ENCODE data around the gene CLEC17A. TPM values are rescaled to one million over a fixed set of nuclear protein-coding genes. Genes with fewer than 3 reads are reported as not detected.

The CLEC17A gene
- total RNA-seq, 2 donors from 2014 or later: 0.14 to 1.0 TPM

DNA sequence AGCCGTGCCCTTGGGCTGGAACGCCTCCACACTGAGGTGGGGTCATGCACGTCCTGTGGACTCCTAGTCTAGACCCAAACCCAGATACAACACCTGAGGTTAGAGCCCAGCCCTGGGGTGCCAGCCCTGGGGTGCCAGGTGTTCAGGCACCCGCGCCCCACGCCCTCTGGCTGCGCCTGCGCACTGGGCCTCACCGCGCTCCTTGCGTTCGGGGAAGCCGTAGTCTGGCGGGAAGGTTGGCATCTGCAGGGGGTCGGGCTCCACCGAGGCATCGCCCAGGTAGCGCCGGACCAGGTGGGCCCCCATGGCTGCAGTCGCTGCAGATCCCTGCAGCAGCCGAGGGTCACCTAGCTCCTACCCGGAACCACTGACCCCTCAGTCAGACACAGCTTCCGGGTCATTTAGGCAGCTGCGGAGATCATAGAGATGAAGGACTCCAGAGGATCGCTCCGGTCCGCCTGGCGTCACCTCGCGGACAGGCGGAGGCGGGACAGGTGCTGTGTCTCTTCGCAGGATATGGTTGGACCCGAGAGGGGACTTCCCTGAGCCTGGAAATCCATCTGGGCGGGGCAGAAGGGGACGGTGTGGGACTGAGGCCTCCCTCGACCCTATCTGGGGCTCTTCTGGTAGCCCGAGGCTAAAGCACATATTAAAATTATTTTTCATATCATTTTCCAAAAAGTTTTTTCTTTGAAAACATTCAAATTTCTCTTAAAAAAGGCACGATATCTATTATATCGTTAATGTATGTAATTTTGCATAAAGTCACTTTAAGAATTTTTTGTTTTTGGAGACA is 11.0 kb upstream of the CLEC17A start, which contains the start of gene NDUFB7:
Gene NDUFB7, minus strand, starts transcription at position 372 of the 796 bp plus-strand sequence. Its CDS starts 66 bp downstream, at position 306.
- TF ChIP-seq, protein P1, sequence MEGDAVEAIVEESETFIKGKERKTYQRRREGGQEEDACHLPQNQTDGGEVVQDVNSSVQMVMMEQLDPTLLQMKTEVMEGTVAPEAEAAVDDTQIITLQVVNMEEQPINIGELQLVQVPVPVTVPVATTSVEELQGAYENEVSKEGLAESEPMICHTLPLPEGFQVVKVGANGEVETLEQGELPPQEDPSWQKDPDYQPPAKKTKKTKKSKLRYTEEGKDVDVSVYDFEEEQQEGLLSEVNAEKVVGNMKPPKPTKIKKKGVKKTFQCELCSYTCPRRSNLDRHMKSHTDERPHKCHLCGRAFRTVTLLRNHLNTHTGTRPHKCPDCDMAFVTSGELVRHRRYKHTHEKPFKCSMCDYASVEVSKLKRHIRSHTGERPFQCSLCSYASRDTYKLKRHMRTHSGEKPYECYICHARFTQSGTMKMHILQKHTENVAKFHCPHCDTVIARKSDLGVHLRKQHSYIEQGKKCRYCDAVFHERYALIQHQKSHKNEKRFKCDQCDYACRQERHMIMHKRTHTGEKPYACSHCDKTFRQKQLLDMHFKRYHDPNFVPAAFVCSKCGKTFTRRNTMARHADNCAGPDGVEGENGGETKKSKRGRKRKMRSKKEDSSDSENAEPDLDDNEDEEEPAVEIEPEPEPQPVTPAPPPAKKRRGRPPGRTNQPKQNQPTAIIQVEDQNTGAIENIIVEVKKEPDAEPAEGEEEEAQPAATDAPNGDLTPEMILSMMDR (IDR thresholded peaks at IDR 0.05): peak; percentile 62 to 90 (median 85)
- TF ChIP-seq POLR2AphosphoS5 (IDR thresholded peaks at IDR 0.05) (peak; percentile 98), POLR2A (IDR thresholded peaks at IDR 0.05) (peak; percentile 18)
- no peaks in the 10 kb centered on the region for H3K4me1 ChIP-seq (replicated peaks)
- peak within 1 kb of the TSS; percentile 54 to 82 for H3K27ac ChIP-seq
- no peaks in the 10 kb centered on the region for H3K9me3 ChIP-seq
- DNase-seq (ENCODE audit: low spot score): peak; percentile 89
- H3K27me3 ChIP-seq (replicated peaks; ENCODE audit: insufficient read depth): no peaks in the 10 kb centered on the region
- no peaks in the 10 kb centered on the region for H3K36me3 ChIP-seq
- intact Hi-C loops (cut with DNase I): loop anchor here (10.0 kb wide), 1 partner anchor 313 kb away; the partner anchor contains the start of gene OR7A17
- WGBS: 2% methylated on average over 34 of the region's 40 CpGs
- H3K4me3 ChIP-seq: peak within 1 kb of the TSS; percentile 68 to 99

DNA sequence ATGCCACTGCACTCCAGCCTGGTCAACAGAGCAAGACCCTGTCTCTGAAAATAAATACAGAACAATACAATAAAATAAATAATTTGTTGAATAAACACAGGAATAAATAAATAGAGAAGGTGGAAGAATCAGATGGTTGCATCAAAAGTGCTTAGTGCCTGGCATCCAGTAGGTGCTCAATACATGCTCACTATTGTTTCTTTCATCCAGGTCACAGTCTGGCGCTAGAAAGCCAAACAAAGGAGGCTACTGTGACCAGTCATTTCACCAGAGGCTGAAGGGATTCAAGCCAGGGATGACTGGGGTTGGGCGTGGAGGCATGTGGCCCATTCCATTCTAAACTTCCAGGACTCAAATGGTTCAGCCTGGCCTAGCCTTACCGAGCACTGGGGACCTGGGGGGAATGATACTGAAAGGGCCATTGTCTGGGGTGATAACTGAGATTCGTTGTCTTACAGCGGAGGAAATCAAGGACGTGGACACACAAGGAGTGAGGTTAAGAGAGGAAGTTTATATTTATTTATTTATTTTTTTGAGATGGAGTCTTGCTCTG is 7.4 kb upstream of the CLEC17A start:
- Histone ChIP-seq H3K9me3 (no peaks in the 10 kb centered on the region), H3K4me3 (no peak overlapping the region), H3K27me3 (replicated peaks; ENCODE audit: insufficient read depth) (no peaks in the 10 kb centered on the region), H3K36me3 (no peaks in the 10 kb centered on the region), H3K4me1 (replicated peaks) (no peaks in the 10 kb centered on the region), H3K27ac (no peak overlapping the region)
- TF ChIP-seq, protein P1 (IDR thresholded peaks at IDR 0.05): no peak
- TF ChIP-seq POLR2AphosphoS5 (IDR thresholded peaks at IDR 0.05) (no peak), POLR2A (IDR thresholded peaks at IDR 0.05) (no peak)
- WGBS: 88% methylated on average over 6 of the region's 6 CpGs
- no peak for DNase-seq (ENCODE audit: low spot score)
- intact Hi-C loops (cut with DNase I): loop anchor here (10.0 kb wide), 1 partner anchor 309 kb away; the partner anchor contains the start of gene OR7A17

DNA sequence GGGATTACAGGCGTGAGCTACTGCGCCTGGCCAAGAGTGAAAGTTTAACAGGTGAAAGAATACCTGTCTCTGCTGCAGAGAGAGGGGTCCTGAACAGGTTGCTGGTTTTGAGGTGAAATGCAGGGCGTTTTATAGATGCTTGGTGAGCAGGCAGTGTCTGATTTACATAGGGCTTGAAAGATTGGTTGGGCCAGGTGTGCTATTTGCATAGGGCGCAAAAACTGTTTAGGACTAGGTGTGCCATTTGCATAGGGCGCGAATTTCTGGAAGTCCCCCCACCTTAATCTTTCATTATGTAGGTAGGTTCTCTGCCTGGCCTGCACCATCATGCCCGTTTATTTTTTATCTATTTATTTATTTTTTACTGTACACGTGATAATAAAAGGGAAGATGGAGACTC is 6.5 kb upstream of the CLEC17A start:
- Histone ChIP-seq H3K9me3 (no peaks in the 10 kb centered on the region), H3K27ac (no peak overlapping the region), H3K36me3 (no peaks in the 10 kb centered on the region), H3K4me1 (replicated peaks) (no peaks in the 10 kb centered on the region), H3K4me3 (no peak overlapping the region), H3K27me3 (replicated peaks; ENCODE audit: insufficient read depth) (no peaks in the 10 kb centered on the region)
- TF ChIP-seq POLR2A (IDR thresholded peaks at IDR 0.05): no peak
- TF ChIP-seq POLR2AphosphoS5 (IDR thresholded peaks at IDR 0.05): no peak
- TF ChIP-seq, protein P1 (IDR thresholded peaks at IDR 0.05): no peak
- no peak for DNase-seq (ENCODE audit: low spot score)
- WGBS: 79% methylated on average over 8 of the region's 8 CpGs
- intact Hi-C loops (cut with DNase I): loop anchor here (10.0 kb wide), 1 partner anchor 308 kb away; the partner anchor contains the start of gene OR7A17

DNA sequence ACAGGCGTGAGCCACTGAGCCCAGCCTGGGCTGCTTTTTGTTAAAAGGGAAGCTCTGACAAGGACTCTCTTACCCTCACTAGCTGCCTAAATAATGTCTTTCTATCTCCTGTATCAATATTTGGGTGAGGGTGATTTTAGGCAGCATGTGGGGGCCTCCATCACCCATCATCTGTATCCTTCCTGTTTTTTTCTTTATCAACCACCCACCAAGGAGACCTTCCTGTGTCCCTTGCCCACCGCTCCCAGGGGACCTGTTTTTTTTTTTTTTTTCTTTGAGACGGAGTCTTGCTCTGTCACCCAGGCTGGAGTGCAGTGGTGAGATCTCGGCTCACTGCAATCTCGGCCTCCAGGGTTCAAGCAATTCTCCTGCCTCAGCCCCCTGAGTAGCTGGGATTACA is 5.6 kb upstream of the CLEC17A start:
- no peaks in the 10 kb centered on the region for H3K27me3 ChIP-seq (replicated peaks; ENCODE audit: insufficient read depth)
- TF ChIP-seq, protein P1 (IDR thresholded peaks at IDR 0.05): no peak
- no peak for TF ChIP-seq POLR2A (IDR thresholded peaks at IDR 0.05)
- no peak for TF ChIP-seq POLR2AphosphoS5 (IDR thresholded peaks at IDR 0.05)
- DNase-seq (ENCODE audit: low spot score): no peak
- no peak overlapping the region for H3K27ac ChIP-seq
- WGBS: 78% methylated on average over 5 of the region's 5 CpGs
- no peaks in the 10 kb centered on the region for H3K4me1 ChIP-seq (replicated peaks)
- intact Hi-C loops (cut with DNase I): loop anchor here (10.0 kb wide), 1 partner anchor 308 kb away; the partner anchor contains the start of gene OR7A17
- no peak overlapping the region for H3K4me3 ChIP-seq
- no peaks in the 10 kb centered on the region for H3K36me3 ChIP-seq
- no peaks in the 10 kb centered on the region for H3K9me3 ChIP-seq
